HEK293 (cell line): ENCODE data around the gene GCC2.

Experiments used
- BCL11A ChIP-seq: fragments of 450-650 bp; formaldehyde crosslinking; IDR thresholded peaks from 2 replicates; pipeline ENCODE4 v1.5.1; 2016; ENCODE audit warnings: low read depth, missing biosample characterization, missing genetic modification characterization
- OVOL3 ChIP-seq: fragments of 450-650 bp; formaldehyde crosslinking; IDR thresholded peaks from 2 replicates; pipeline ENCODE4 v1.5.1; 2016; ENCODE audit warnings: missing biosample characterization, missing genetic modification characterization
- SCRT1 ChIP-seq: fragments of 450-650 bp; formaldehyde crosslinking; IDR thresholded peaks from 2 replicates; pipeline ENCODE4 v1.5.1; 2016; ENCODE audit warnings: missing biosample characterization, missing genetic modification characterization, borderline replicate concordance
- ZBTB48 ChIP-seq: fragments of 450-650 bp; formaldehyde crosslinking; IDR thresholded peaks from 2 replicates; pipeline ENCODE4 v1.5.1; 2016; ENCODE audit warnings: missing biosample characterization, missing genetic modification characterization
- ZFP41 ChIP-seq: fragments of 450-650 bp; formaldehyde crosslinking; IDR thresholded peaks from 2 replicates; pipeline ENCODE4 v1.5.1; 2016; ENCODE audit warnings: missing biosample characterization, missing genetic modification characterization, borderline replicate concordance
- ZFP69B ChIP-seq: fragments of 450-650 bp; formaldehyde crosslinking; IDR thresholded peaks from 2 replicates; pipeline ENCODE4 v1.5.1; 2016; ENCODE audit warnings: missing biosample characterization, missing genetic modification characterization
- ZNF132 ChIP-seq: fragments of 450-650 bp; formaldehyde crosslinking; IDR thresholded peaks from 2 replicates; pipeline ENCODE4 v1.5.1; 2017; ENCODE audit warnings: missing biosample characterization, missing genetic modification characterization, borderline replicate concordance
- ZNF140 ChIP-seq: fragments of 450-650 bp; formaldehyde crosslinking; IDR thresholded peaks from 2 replicates; pipeline ENCODE4 v1.5.1; 2016; ENCODE audit warnings: missing biosample characterization, missing genetic modification characterization
- ZNF155 ChIP-seq: fragments of 450-650 bp; formaldehyde crosslinking; IDR thresholded peaks from 2 replicates; pipeline ENCODE4 v1.5.1; 2016; ENCODE audit warnings: missing biosample characterization, missing genetic modification characterization
- ZNF223 ChIP-seq: fragments of 450-650 bp; formaldehyde crosslinking; IDR thresholded peaks from 2 replicates; pipeline ENCODE4 v1.5.1; 2016; ENCODE audit warnings: missing biosample characterization, missing genetic modification characterization
- ZNF23 ChIP-seq: fragments of 450-650 bp; formaldehyde crosslinking; IDR thresholded peaks from 2 replicates; pipeline ENCODE4 v1.5.1; 2016; ENCODE audit warnings: missing biosample characterization, missing genetic modification characterization, borderline replicate concordance
- ZNF335 ChIP-seq: fragments of 450-650 bp; formaldehyde crosslinking; conservative IDR thresholded peaks from 2 replicates; pipeline ENCODE4 v1.5.1; 2016; ENCODE audit warnings: missing biosample characterization, missing genetic modification characterization
- ZNF548 ChIP-seq: fragments of 450-650 bp; formaldehyde crosslinking; IDR thresholded peaks from 2 replicates; pipeline ENCODE4 v1.5.1; 2016; ENCODE audit warnings: missing biosample characterization, missing genetic modification characterization
- ZNF792 ChIP-seq: fragments of 450-650 bp; formaldehyde crosslinking; IDR thresholded peaks from 2 replicates; pipeline ENCODE4 v1.5.1; 2016; ENCODE audit warnings: missing biosample characterization, missing genetic modification characterization
- TF ChIP-seq, protein P1 (sequence below): fragments of 450-650 bp; formaldehyde crosslinking; IDR thresholded peaks from 2 replicates; pipeline ENCODE4 v1.5.1; 2016; ENCODE audit warnings: missing biosample characterization, missing genetic modification characterization
- TF ChIP-seq, protein P2 (sequence below): sonication (generic); formaldehyde crosslinking; IDR thresholded peaks from 2 replicates; pipeline ENCODE4 v1.8.1; 2022; ENCODE audit warnings: mild to moderate bottlenecking, moderate library complexity, missing genetic modification reagents
- TF ChIP-seq, protein P3 (sequence below): fragments of 450-650 bp; formaldehyde crosslinking; IDR thresholded peaks from 2 replicates; pipeline ENCODE4 v1.5.1; 2016; ENCODE audit warnings: missing biosample characterization, missing genetic modification characterization
- TF ChIP-seq, protein P4 (sequence below): fragments of 450-650 bp; formaldehyde crosslinking; IDR thresholded peaks from 2 replicates; pipeline ENCODE4 v1.5.1; 2016; ENCODE audit warnings: missing biosample characterization, missing genetic modification characterization
- TF ChIP-seq, protein P5 (sequence below): fragments of 450-650 bp; formaldehyde crosslinking; IDR thresholded peaks from 2 replicates; pipeline ENCODE4 v1.5.1; 2016; ENCODE audit warnings: missing biosample characterization, missing genetic modification characterization
- TF ChIP-seq, protein P6 (sequence below): fragments of 450-650 bp; formaldehyde crosslinking; IDR thresholded peaks from 2 replicates; pipeline ENCODE4 v1.5.1; 2016; ENCODE audit warnings: missing biosample characterization, missing genetic modification characterization
- TF ChIP-seq, protein P7 (sequence below): fragments of 450-650 bp; IDR thresholded peaks from 2 replicates; pipeline ENCODE4 v1.5.1; 2018; ENCODE audit warnings: missing biosample characterization, mild to moderate bottlenecking, missing genetic modification characterization

Gene GCC2

DNA sequence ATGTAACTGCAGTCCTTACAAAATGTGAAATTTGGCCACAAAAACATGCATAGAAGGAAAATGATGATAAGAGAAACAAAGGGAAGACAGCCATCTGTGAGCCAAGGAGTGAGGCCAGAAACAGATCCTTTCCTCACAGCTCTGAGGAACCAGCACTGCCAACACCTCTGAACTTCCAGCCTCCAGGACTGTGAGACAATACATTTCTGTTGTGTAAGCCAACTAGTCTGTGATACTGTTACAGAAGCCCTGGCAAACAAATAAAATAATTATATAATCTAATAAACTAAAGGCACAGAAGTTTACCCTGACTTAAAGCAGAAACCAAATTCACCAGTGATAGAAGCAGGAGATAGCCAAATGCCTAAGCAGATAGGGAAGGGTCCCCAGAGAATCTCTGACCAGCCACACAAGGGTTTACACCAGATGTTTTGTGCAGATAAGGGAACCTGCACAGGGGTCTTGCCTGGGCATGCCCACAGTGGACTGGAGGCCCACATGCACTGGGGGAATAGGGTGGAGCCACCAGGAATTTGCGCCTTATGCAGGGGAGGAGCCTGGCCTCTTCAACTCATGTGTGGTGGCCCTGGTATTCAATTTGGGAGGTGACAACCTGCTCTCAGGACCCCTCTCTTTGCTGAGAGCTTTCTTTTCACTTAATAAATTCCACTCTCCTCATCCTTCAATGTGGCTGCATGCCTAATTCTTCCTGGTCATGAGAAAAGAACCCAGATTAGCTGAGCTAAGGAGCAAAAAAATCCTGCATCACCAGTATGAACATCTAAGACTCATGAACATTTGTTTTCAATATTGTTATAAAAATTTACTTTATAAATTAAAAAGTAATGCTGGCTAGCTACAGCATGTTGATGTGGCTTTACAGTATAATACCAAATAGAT lies 3.8 kb upstream of the GCC2 start (continued):
- TF ChIP-seq ZNF548 (tag by site-specific recombination): no peak
- no peak for TF ChIP-seq ZNF140 (tag by site-specific recombination)
- TF ChIP-seq, protein P1, sequence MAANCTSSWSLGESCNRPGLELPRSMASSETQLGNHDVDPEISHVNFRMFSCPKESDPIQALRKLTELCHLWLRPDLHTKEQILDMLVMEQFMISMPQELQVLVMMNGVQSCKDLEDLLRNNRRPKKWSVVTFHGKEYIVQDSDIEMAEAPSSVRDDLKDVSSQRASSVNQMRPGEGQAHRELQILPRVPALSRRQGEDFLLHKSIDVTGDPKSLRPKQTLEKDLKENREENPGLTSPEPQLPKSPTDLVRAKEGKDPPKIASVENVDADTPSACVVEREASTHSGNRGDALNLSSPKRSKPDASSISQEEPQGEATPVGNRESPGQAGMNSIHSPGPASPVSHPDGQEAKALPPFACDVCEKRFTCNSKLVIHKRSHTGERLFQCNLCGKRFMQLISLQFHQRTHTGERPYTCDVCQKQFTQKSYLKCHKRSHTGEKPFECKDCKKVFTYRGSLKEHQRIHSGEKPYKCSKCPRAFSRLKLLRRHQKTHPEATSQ (tag by site-specific recombination): no peak
- TF ChIP-seq OVOL3: no peak
- TF ChIP-seq ZBTB48: peak; percentile 27; the same call in 1 of the 2 replicates
- TF ChIP-seq, protein P2, sequence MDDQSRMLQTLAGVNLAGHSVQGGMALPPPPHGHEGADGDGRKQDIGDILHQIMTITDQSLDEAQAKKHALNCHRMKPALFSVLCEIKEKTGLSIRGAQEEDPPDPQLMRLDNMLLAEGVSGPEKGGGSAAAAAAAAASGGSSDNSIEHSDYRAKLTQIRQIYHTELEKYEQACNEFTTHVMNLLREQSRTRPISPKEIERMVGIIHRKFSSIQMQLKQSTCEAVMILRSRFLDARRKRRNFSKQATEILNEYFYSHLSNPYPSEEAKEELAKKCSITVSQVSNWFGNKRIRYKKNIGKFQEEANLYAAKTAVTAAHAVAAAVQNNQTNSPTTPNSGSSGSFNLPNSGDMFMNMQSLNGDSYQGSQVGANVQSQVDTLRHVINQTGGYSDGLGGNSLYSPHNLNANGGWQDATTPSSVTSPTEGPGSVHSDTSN: no peak
- TF ChIP-seq, protein P3, sequence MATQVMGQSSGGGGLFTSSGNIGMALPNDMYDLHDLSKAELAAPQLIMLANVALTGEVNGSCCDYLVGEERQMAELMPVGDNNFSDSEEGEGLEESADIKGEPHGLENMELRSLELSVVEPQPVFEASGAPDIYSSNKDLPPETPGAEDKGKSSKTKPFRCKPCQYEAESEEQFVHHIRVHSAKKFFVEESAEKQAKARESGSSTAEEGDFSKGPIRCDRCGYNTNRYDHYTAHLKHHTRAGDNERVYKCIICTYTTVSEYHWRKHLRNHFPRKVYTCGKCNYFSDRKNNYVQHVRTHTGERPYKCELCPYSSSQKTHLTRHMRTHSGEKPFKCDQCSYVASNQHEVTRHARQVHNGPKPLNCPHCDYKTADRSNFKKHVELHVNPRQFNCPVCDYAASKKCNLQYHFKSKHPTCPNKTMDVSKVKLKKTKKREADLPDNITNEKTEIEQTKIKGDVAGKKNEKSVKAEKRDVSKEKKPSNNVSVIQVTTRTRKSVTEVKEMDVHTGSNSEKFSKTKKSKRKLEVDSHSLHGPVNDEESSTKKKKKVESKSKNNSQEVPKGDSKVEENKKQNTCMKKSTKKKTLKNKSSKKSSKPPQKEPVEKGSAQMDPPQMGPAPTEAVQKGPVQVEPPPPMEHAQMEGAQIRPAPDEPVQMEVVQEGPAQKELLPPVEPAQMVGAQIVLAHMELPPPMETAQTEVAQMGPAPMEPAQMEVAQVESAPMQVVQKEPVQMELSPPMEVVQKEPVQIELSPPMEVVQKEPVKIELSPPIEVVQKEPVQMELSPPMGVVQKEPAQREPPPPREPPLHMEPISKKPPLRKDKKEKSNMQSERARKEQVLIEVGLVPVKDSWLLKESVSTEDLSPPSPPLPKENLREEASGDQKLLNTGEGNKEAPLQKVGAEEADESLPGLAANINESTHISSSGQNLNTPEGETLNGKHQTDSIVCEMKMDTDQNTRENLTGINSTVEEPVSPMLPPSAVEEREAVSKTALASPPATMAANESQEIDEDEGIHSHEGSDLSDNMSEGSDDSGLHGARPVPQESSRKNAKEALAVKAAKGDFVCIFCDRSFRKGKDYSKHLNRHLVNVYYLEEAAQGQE (tag by site-specific recombination): no peak
- TF ChIP-seq ZFP69B (tag by site-specific recombination): no peak
- TF ChIP-seq, protein P4, sequence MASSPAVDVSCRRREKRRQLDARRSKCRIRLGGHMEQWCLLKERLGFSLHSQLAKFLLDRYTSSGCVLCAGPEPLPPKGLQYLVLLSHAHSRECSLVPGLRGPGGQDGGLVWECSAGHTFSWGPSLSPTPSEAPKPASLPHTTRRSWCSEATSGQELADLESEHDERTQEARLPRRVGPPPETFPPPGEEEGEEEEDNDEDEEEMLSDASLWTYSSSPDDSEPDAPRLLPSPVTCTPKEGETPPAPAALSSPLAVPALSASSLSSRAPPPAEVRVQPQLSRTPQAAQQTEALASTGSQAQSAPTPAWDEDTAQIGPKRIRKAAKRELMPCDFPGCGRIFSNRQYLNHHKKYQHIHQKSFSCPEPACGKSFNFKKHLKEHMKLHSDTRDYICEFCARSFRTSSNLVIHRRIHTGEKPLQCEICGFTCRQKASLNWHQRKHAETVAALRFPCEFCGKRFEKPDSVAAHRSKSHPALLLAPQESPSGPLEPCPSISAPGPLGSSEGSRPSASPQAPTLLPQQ (tag by site-specific recombination): peak; percentile 44; the same call in 1 of the 2 replicates
- no peak for TF ChIP-seq ZNF23 (tag by site-specific recombination)
- TF ChIP-seq, protein P5, sequence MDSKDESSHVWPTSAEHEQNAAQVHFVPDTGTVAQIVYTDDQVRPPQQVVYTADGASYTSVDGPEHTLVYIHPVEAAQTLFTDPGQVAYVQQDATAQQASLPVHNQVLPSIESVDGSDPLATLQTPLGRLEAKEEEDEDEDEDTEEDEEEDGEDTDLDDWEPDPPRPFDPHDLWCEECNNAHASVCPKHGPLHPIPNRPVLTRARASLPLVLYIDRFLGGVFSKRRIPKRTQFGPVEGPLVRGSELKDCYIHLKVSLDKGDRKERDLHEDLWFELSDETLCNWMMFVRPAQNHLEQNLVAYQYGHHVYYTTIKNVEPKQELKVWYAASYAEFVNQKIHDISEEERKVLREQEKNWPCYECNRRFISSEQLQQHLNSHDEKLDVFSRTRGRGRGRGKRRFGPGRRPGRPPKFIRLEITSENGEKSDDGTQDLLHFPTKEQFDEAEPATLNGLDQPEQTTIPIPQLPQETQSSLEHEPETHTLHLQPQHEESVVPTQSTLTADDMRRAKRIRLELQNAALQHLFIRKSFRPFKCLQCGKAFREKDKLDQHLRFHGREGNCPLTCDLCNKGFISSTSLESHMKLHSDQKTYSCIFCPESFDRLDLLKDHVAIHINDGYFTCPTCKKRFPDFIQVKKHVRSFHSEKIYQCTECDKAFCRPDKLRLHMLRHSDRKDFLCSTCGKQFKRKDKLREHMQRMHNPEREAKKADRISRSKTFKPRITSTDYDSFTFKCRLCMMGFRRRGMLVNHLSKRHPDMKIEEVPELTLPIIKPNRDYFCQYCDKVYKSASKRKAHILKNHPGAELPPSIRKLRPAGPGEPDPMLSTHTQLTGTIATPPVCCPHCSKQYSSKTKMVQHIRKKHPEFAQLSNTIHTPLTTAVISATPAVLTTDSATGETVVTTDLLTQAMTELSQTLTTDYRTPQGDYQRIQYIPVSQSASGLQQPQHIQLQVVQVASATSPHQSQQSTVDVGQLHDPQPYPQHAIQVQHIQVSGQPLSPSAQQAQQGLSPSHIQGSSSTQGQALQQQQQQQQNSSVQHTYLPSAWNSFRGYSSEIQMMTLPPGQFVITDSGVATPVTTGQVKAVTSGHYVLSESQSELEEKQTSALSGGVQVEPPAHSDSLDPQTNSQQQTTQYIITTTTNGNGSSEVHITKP (tag by site-specific recombination): peak; percentile 34; the same call in 1 of the 2 replicates
- TF ChIP-seq, protein P6, sequence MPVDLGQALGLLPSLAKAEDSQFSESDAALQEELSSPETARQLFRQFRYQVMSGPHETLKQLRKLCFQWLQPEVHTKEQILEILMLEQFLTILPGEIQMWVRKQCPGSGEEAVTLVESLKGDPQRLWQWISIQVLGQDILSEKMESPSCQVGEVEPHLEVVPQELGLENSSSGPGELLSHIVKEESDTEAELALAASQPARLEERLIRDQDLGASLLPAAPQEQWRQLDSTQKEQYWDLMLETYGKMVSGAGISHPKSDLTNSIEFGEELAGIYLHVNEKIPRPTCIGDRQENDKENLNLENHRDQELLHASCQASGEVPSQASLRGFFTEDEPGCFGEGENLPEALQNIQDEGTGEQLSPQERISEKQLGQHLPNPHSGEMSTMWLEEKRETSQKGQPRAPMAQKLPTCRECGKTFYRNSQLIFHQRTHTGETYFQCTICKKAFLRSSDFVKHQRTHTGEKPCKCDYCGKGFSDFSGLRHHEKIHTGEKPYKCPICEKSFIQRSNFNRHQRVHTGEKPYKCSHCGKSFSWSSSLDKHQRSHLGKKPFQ (tag by site-specific recombination): no peak
- no peak for TF ChIP-seq ZNF132 (tag by site-specific recombination)
- no peak for TF ChIP-seq SCRT1 (tag by site-specific recombination)
- no peak for TF ChIP-seq BCL11A (tag by site-specific recombination)
- no peak for TF ChIP-seq ZNF155 (tag by site-specific recombination)
- TF ChIP-seq ZNF335: peak; percentile 40
- TF ChIP-seq, protein P7, sequence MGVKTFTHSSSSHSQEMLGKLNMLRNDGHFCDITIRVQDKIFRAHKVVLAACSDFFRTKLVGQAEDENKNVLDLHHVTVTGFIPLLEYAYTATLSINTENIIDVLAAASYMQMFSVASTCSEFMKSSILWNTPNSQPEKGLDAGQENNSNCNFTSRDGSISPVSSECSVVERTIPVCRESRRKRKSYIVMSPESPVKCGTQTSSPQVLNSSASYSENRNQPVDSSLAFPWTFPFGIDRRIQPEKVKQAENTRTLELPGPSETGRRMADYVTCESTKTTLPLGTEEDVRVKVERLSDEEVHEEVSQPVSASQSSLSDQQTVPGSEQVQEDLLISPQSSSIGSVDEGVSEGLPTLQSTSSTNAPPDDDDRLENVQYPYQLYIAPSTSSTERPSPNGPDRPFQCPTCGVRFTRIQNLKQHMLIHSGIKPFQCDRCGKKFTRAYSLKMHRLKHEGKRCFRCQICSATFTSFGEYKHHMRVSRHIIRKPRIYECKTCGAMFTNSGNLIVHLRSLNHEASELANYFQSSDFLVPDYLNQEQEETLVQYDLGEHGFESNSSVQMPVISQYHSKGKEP: peak; percentile 40; the same call in 1 of the 2 replicates
- TF ChIP-seq ZFP41 (tag by site-specific recombination): no peak
- no peak for TF ChIP-seq ZNF223 (tag by site-specific recombination)
- no peak for TF ChIP-seq ZNF792 (tag by site-specific recombination)
